Thymus (tissue), 11 donors: ENCODE results near the gene ERC2. TPM values are rescaled to one million over a fixed set of nuclear protein-coding genes. Genes with fewer than 3 reads are reported as not detected.

Experiments used
- DNase-seq, 9 donors: peaks; one replicate each; pipeline ENCODE4 v3.0.0-alpha.2; 2013; ENCODE audit warnings: low spot score in 9 of 9, low read depth in 6 of 9, missing footprints in 1 of 9
- H3K27ac ChIP-seq, 2 donors: one replicate each; pipeline ENCODE4 v1.5.1; 2013; ENCODE audit warnings: control low read depth in 1 of 2, low read depth in 1 of 2, low read length in 1 of 2, mild to moderate bottlenecking in 1 of 2, moderate library complexity in 1 of 2
- H3K27me3 ChIP-seq, 2 donors: one replicate each; pipeline ENCODE4 v1.5.1; 2013; ENCODE audit warnings: low read length in 1 of 2; ENCODE audit not compliant: control insufficient read depth in 2 of 2, insufficient read depth in 1 of 2
- H3K36me3 ChIP-seq, 2 donors: one replicate each; pipeline ENCODE4 v1.5.1; 2013; ENCODE audit warnings: low read length in 1 of 2, mild to moderate bottlenecking in 1 of 2, moderate library complexity in 1 of 2; ENCODE audit not compliant: control insufficient read depth in 2 of 2, insufficient read depth in 2 of 2
- H3K4me1 ChIP-seq, 2 donors: one replicate each; pipeline ENCODE4 v1.5.1; 2013; ENCODE audit warnings: low read length in 2 of 2; ENCODE audit not compliant: control insufficient read depth in 2 of 2, insufficient read depth in 2 of 2
- H3K4me3 ChIP-seq, 2 donors: one replicate each; pipeline ENCODE4 v1.5.1; 2013; ENCODE audit warnings: low read length in 2 of 2, control low read depth in 1 of 2, mild to moderate bottlenecking in 1 of 2
- H3K9me3 ChIP-seq, 2 donors: one replicate each; pipeline ENCODE4 v1.5.1; 2013; ENCODE audit warnings: low read length in 1 of 2, mild to moderate bottlenecking in 1 of 2; ENCODE audit not compliant: control insufficient read depth in 2 of 2, insufficient read depth in 1 of 2
- WGBS: extraction: QIAGEN DNeasy Blood & Tissue Kit; methylation state at CpG from one replicate; pipeline ENCODE4 v1.1.7; 2013; 5-methylcytosine and 5-hydroxymethylcytosine counted together
- polyA plus RNA-seq: library from polyadenylated mRNA; stranded (reverse); fragments of 200-250 nt; gene quantifications from one replicate; pipeline ENCODE4 v1.2.3, GENCODE V29; 2013
- total RNA-seq: library from RNA; stranded (reverse); fragments of 120-200 nt; gene quantifications from one replicate; pipeline ENCODE4 v1.2.4, GENCODE V29; 2013
- donor health status: healthy.

Gene ERC2
- total and polyA plus RNA-seq, 2 donors, result 0.28 to 0.50 TPM

DNA sequence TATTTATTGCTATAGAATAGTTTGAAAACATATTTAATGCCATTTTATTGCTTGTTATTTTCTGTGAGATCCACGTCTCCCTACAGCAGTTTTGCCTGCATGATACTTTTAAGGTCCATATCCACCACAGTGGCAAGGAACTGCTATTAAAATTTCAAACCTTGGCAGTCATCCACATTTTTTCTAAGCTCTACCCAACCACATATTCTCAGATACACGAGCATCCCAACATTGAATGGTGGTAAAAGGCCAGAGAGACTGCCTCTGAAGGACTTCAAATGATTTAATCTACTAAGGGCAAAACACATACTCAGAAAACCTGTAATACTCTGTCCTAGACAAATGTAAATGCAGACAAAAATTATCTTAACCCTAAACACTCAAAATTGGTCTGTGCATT is 173.1 kb downstream of the ERC2 start:
- H3K4me3 ChIP-seq, result no peak overlapping the region
- WGBS, result 69% methylated on average over 2 of the region's 2 CpGs
- no peak for DNase-seq
- H3K27ac ChIP-seq, result no peak overlapping the region
- H3K4me1 ChIP-seq, result no peaks in the 10 kb centered on the region
- H3K9me3 ChIP-seq, result no peaks in the 10 kb centered on the region
- no peaks in the 10 kb centered on the region for H3K27me3 ChIP-seq
- H3K36me3 ChIP-seq, result no peaks in the 10 kb centered on the region

GRCh38 chr3:56294286-56294685 is 174.0 kb downstream of the ERC2 start:
- no peak for DNase-seq
- no peak overlapping the region for H3K27ac ChIP-seq
- no peaks in the 10 kb centered on the region for H3K9me3 ChIP-seq
- no peaks in the 10 kb centered on the region for H3K27me3 ChIP-seq
- H3K4me3 ChIP-seq, result no peak overlapping the region
- H3K36me3 ChIP-seq, result no peaks in the 10 kb centered on the region
- no peaks in the 10 kb centered on the region for H3K4me1 ChIP-seq
- WGBS, result 82% methylated on average over 1 of the region's 1 CpG

DNA sequence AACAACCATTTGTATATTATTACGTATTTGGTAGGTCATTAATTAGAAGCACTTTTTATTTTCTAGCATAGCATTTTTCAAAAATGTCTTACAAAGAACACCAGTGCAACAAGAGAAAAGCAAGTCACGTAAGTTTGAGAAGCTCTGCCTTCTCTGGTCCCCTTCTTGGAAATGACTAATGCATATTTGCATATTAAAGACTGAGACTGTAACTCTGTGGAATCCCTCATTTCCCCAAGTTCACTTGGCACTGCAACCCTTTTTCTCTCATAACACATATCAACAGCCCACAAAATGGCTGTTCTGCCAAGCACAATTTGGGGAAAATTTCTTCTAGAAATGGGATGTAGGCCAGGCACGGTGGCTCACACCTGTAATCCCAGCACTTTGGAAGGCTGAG is 176.3 kb downstream of the ERC2 start:
- no peak overlapping the region for H3K27ac ChIP-seq
- no peaks in the 10 kb centered on the region for H3K9me3 ChIP-seq
- WGBS, result 97% methylated on average over 3 of the region's 3 CpGs
- no peak overlapping the region for H3K4me3 ChIP-seq
- H3K36me3 ChIP-seq, result no peaks in the 10 kb centered on the region
- no peaks in the 10 kb centered on the region for H3K27me3 ChIP-seq
- DNase-seq, result no peak
- H3K4me1 ChIP-seq, result no peaks in the 10 kb centered on the region

DNA sequence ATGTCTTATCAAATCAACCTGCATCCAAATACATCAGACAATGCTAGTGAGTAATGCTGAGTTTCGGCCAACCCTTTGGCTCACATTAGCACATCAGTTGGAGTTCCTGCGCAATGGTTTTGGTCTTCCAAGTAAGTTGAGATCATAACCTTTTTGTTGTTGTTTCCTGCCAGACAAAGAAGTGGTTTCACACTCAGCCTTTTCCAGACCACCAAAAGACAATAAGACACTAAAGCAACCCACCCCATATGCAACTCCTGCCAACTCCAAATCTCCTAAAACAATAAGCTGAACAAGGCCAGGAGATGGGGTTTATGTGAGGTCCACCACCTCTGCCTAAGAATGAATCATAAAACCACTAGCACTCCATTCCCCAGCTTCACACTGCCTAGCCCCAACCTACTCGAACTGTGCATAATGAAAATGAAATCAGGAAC is 177.0 kb downstream of the ERC2 start:
- no peaks in the 10 kb centered on the region for H3K4me1 ChIP-seq
- DNase-seq, result no peak
- H3K27me3 ChIP-seq, result no peaks in the 10 kb centered on the region
- WGBS, result 92% methylated on average over 3 of the region's 3 CpGs
- H3K27ac ChIP-seq, result no peak overlapping the region
- no peaks in the 10 kb centered on the region for H3K36me3 ChIP-seq
- no peak overlapping the region for H3K4me3 ChIP-seq
- no peaks in the 10 kb centered on the region for H3K9me3 ChIP-seq

GRCh38 chr3:56290374-56290773 is 177.9 kb downstream of the ERC2 start:
- Histone ChIP-seq H3K9me3 (no peaks in the 10 kb centered on the region), H3K4me1 (no peaks in the 10 kb centered on the region), H3K36me3 (no peaks in the 10 kb centered on the region), H3K27me3 (no peaks in the 10 kb centered on the region), H3K4me3 (no peak overlapping the region), H3K27ac (no peak overlapping the region)
- WGBS, result 95% methylated on average over 2 of the region's 2 CpGs
- no peak for DNase-seq

GRCh38 chr3:56288258-56288657 is 180.0 kb downstream of the ERC2 start:
- no peaks in the 10 kb centered on the region for H3K4me1 ChIP-seq
- H3K27ac ChIP-seq, result no peak overlapping the region
- H3K4me3 ChIP-seq, result no peak overlapping the region
- H3K9me3 ChIP-seq, result no peaks in the 10 kb centered on the region
- no peaks in the 10 kb centered on the region for H3K36me3 ChIP-seq
- H3K27me3 ChIP-seq, result no peaks in the 10 kb centered on the region
- no peak for DNase-seq
- 94% methylated on average over 4 of the region's 4 CpGs for WGBS

- H3K27me3 ChIP-seq, result no peaks in the 10 kb centered on the region
- no peaks in the 10 kb centered on the region for H3K9me3 ChIP-seq
- no peaks in the 10 kb centered on the region for H3K36me3 ChIP-seq
- no peaks in the 10 kb centered on the region for H3K4me1 ChIP-seq
- H3K27ac ChIP-seq, result no peak overlapping the region
- DNase-seq, result no peak
- H3K4me3 ChIP-seq, result no peak overlapping the region
Measured at GRCh38 chr3:56282341-56282740, 185.9 kb downstream of the ERC2 start.

DNA sequence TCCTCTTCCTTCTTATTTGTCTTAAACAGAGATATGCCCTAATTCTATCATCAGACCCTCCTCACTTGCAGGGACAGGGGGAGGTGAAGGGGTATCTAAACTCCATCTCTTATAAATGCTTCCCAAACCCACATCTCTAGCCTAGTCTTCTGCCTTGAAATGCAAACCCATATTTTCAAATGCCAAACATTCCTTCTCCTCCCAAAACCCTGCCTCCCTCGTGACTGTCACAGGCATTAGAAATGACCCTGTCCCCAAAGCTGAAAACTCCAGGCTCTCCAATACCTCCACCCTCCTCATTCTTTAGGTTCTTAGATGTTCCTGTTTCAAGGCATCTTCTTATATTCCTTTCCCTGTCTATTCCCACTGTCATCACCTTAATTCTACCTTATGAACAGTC is 191.0 kb downstream of the ERC2 start:
- Histone ChIP-seq H3K4me3 (no peak overlapping the region), H3K9me3 (no peaks in the 10 kb centered on the region), H3K36me3 (no peaks in the 10 kb centered on the region), H3K27ac (no peak overlapping the region), H3K4me1 (no peaks in the 10 kb centered on the region), H3K27me3 (no peaks in the 10 kb centered on the region)
- DNase-seq, result no peak
- 84% methylated on average over 1 of the region's 1 CpG for WGBS

DNA sequence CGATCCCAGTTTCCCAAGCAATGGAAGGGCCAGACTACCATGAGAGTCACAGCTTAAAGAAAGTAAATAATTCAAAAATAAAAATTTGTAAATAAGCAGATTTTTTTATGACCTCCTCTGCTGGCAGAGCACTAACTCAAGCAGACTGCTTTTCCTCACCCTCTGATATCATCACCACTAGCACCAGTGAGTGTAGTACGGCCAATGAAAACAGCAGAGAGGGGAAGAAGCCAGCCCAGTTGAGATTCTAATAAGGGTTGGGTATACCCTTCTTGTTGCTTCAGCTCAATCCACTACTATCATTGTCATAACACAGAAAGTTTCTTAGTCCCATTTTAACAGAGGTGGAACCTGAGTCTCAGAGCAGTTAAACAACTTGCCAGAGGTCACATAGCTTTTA is 193.1 kb downstream of the ERC2 start:
- no peak for DNase-seq
- H3K4me1 ChIP-seq, result no peaks in the 10 kb centered on the region
- no peaks in the 10 kb centered on the region for H3K9me3 ChIP-seq
- H3K4me3 ChIP-seq, result no peak overlapping the region
- WGBS, result 97% methylated on average over 2 of the region's 2 CpGs
- no peaks in the 10 kb centered on the region for H3K36me3 ChIP-seq
- no peaks in the 10 kb centered on the region for H3K27me3 ChIP-seq
- H3K27ac ChIP-seq, result no peak overlapping the region
